Lung (tissue), 12 donors: ENCODE results near the gene NDUFS7. TPM values are rescaled to one million over a fixed set of nuclear protein-coding genes. Genes with fewer than 3 reads are reported as not detected.
"Not testable (repeated sequence)": the region's sequence is repeated elsewhere in the genome, so short reads cannot be mapped to it uniquely, and the experiment has no call there.

Experiments used
- ATAC-seq: fragments of 200-7000 bp; cut with Tn5 transposase; one replicate; pipeline ENCODE4 v1.9.1; 2020; ENCODE audit warnings: moderate number of reproducible peaks; ENCODE audit not compliant: insufficient read depth, low FRiP score
- DNase-seq, 3 donors: peaks; one replicate each; pipeline ENCODE4 v3.0.0-alpha.2; 2013 to 2017
- H3K27ac ChIP-seq, 2 donors: one replicate each; pipeline ENCODE4 v1.5.1; 2013; ENCODE audit warnings: mild to moderate bottlenecking in 2 of 2, moderate library complexity in 2 of 2, control low read depth in 1 of 2, inconsistent platforms in 1 of 2, low read depth in 1 of 2, low read length in 1 of 2
- H3K27me3 ChIP-seq, 3 donors: one replicate each; pipeline ENCODE4 v1.5.1; 2013; ENCODE audit warnings: low read length in 2 of 3; ENCODE audit not compliant: control insufficient read depth in 3 of 3, insufficient read depth in 3 of 3
- H3K36me3 ChIP-seq, 4 donors: one replicate each; pipeline ENCODE4 v1.5.1; 2013; ENCODE audit warnings: low read length in 4 of 4, mild to moderate bottlenecking in 1 of 4, moderate library complexity in 1 of 4; ENCODE audit not compliant: control insufficient read depth in 4 of 4, insufficient read depth in 4 of 4
- H3K4me1 ChIP-seq, 5 donors: one replicate each; pipeline ENCODE4 v1.5.1; 2013; ENCODE audit warnings: low read length in 5 of 5, mild to moderate bottlenecking in 2 of 5, moderate library complexity in 1 of 5; ENCODE audit not compliant: control insufficient read depth in 5 of 5, insufficient read depth in 5 of 5
- H3K4me3 ChIP-seq: one replicate; pipeline ENCODE4 v1.5.1; 2013; ENCODE audit warnings: mild to moderate bottlenecking, control low read depth, moderate library complexity
- H3K9ac ChIP-seq, 2 donors: one replicate each; pipeline ENCODE4 v1.5.1; 2013; ENCODE audit warnings: low read length in 2 of 2, control low read depth in 1 of 2; ENCODE audit not compliant: insufficient read depth in 1 of 2
- H3K9me3 ChIP-seq, 4 donors: one replicate each; pipeline ENCODE4 v1.5.1; 2013; ENCODE audit warnings: low read length in 3 of 4, mild to moderate bottlenecking in 1 of 4, moderate library complexity in 1 of 4; ENCODE audit not compliant: control insufficient read depth in 4 of 4, insufficient read depth in 3 of 4
- CTCF ChIP-seq: IDR thresholded peaks from 2 replicates; pipeline ENCODE4 v1.5.1; 2012; ENCODE audit warnings: mild to moderate bottlenecking; ENCODE audit errors: control extremely low read depth, extremely low read depth
- WGBS, 2 donors: extraction: QIAGEN DNeasy Blood & Tissue Kit; methylation state at CpG; one replicate each; pipeline ENCODE4 v1.1.7; 2013; 5-methylcytosine and 5-hydroxymethylcytosine counted together
- polyA plus RNA-seq, 2 donors: library from polyadenylated mRNA; stranded (reverse); fragments of 200-250 nt; gene quantifications; one replicate each; pipeline ENCODE4 v1.2.1, GENCODE V29; 2013
- total RNA-seq, 2 donors: library from RNA; depleted of rRNA in 1 of 2; stranded (reverse); fragments of >200 nt in 1 of 2; gene quantifications; one replicate each; pipeline ENCODE4 v1.2.1, GENCODE V29; 2014 to 2021
- donor health status: control.
- donor health status: control.
- donor health status: Bipolar disorder and iron deficiency.
- donor health status: healthy.
- donor health status: DM: yes; HTN: yes; CAD: no.

Gene NDUFS7
- total and polyA plus RNA-seq, 4 donors: 33.4 to 133 (median 108) TPM

- no peaks in the 10 kb centered on the region for H3K27me3 ChIP-seq
- peak; percentile 88 for TF ChIP-seq CTCF
- peak within 1 kb of the TSS; percentile 73 to 96 for H3K27ac ChIP-seq
- peak within 1 kb of the TSS; percentile 77 to 95 for H3K9ac ChIP-seq
- WGBS, 2 donors: 1 to 2% methylated on average over 91 to 100 of the region's 100 CpGs
- peak within 1 kb of the TSS; percentile 98 for H3K4me3 ChIP-seq
- peak; percentile 96 to 98 (median 97) for DNase-seq
- no peaks in the 10 kb centered on the region for H3K9me3 ChIP-seq
- H3K36me3 ChIP-seq: peaks cover 19 to 54% (median 33%) of the 10 kb centered on the region in 4 donors
- peak; percentile 93 for ATAC-seq
- peaks cover 0 to 17% (median 3%) of the 10 kb centered on the region in 5 donors for H3K4me1 ChIP-seq
Observed at GRCh38 chr19:1438035-1438932, 54.6 kb downstream of the NDUFS7 start, which contains the start of gene RPS15. Gene RPS15, plus strand, starts transcription at chr19:1438396. Its CDS starts 30 bp downstream, at chr19:1438426.

- Histone ChIP-seq H3K9ac (peak overlapping the region; percentile 77 to 95), H3K36me3 (peaks cover 19 to 47% (median 33%) of the 10 kb centered on the region in 4 donors), H3K4me3 (peak overlapping the region; percentile 98), H3K9me3 (no peaks in the 10 kb centered on the region), H3K27me3 (no peaks in the 10 kb centered on the region), H3K4me1 (peaks cover 0 to 17% (median 3%) of the 10 kb centered on the region in 5 donors), H3K27ac (peak overlapping the region in 1 of 2 donors; percentile 73)
- no peak for DNase-seq
- no peak for ATAC-seq
- no peak for TF ChIP-seq CTCF
- 1 to 2% methylated on average over 23 to 26 of the region's 26 CpGs for WGBS, 2 donors
Observed at GRCh38 chr19:1438933-1439354, 55.2 kb downstream of the NDUFS7 start.

DNA sequence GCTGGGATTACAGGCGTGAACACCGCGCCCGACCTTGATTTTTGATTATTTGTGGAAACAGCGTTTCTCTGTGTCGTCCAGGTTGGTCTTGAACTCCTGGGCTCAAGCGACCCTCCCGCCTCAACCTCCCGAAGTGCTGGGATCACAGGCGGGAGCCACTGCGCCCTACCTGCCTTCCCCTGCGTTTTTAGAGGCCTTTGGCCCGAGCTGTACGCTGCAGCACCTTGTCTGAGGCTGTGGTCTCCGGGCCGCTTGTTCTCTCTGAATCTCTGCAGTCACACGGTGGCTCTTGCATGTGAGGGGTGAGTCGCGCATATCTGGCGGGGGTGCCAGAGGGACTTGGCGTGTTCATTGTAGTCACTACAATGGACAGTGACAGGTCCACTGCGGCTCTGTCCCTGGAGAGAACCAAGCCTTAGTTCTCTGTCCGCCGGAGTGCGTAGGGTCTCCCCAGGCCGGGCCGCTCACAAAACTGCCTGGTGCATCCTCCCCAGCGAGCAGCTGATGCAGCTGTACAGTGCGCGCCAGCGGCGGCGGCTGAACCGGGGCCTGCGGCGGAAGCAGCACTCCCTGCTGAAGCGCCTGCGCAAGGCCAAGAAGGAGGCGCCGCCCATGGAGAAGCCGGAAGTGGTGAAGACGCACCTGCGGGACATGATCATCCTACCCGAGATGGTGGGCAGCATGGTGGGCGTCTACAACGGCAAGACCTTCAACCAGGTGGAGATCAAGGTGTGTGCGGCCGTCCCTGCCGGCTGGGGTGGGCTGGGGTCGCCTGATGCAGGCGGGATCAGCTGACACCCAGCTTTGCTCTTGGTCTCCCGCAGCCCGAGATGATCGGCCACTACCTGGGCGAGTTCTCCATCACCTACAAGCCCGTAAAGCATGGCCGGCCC, 56.1 kb downstream of the NDUFS7 start:
- not testable (repeated sequence) for H3K9me3 ChIP-seq, DNase-seq, H3K27ac ChIP-seq, H3K27me3 ChIP-seq, ATAC-seq
- peaks cover 0 to 17% (median 3%) of the 10 kb centered on the region in 5 donors for H3K4me1 ChIP-seq
- WGBS, 2 donors: 85 to 88% methylated on average over 56 to 57 of the region's 57 CpGs
- H3K9ac ChIP-seq: peak overlapping the region; percentile 77 to 95
- peaks cover 19 to 39% (median 31%) of the 10 kb centered on the region in 4 donors for H3K36me3 ChIP-seq
- peak overlapping the region; percentile 98 for H3K4me3 ChIP-seq
